B cell (primary cell): ENCODE data around the gene EHD1. TPM values are rescaled to one million over a fixed set of nuclear protein-coding genes. Genes with fewer than 3 reads are reported as not detected.

ENCODE experiments used
- ATAC-seq: fragments of 200-7000 bp; cut with Tn5 transposase; one replicate; pipeline ENCODE4 v1.10.0; 2021; ENCODE audit warnings: low read depth, mild to moderate bottlenecking, moderate number of reproducible peaks, moderate library complexity
- CTCF ChIA-PET: fragments of 350-600 bp; sonication (Branson Sonifier 250); formaldehyde crosslinking; loops from one replicate; lab custom pipeline; 2021; ENCODE audit warnings: antibody characterized with exemption, inconsistent platforms; lab: Charles Lee
- POLR2A ChIA-PET: fragments of 350-600 bp; sonication (Branson Sonifier 250); formaldehyde crosslinking; loops from one replicate; lab custom pipeline; 2021; ENCODE audit warnings: antibody characterized with exemption; lab: Charles Lee
- DNase-seq: peaks from one replicate; pipeline ENCODE4 v3.0.0; 2013
- H2AFZ ChIP-seq: 2 replicates; pipeline ENCODE4 v1.6.1; 2012; ENCODE audit warnings: mild to moderate bottlenecking, low read depth, low read length; ENCODE audit not compliant: insufficient read depth, poor library complexity, severe bottlenecking
- H3K27ac ChIP-seq, 2 donors: 1 replicate in 1 of 2; 2 replicates in 1 of 2; pipeline ENCODE4 v1.5.1; 2012 to 2013; ENCODE audit warnings: low read length in 2 of 2, mild to moderate bottlenecking in 2 of 2, moderate library complexity in 1 of 2
- H3K27me3 ChIP-seq, 4 experiments: fragments of 200-600 bp in 1 of 4; sonication (generic) in 1 of 4; replicated peaks in 1 of 4; 1 replicate in 2 of 4; 2 replicates in 2 of 4; pipeline versions ENCODE4 v1.6.1 to v1.7.0; 2013 to 2016; ENCODE audit warnings: low read length in 3 of 4, mild to moderate bottlenecking in 2 of 4, mixed read lengths in 1 of 4, moderate library complexity in 1 of 4; ENCODE audit not compliant: insufficient read depth in 4 of 4, control insufficient read depth in 3 of 4; ENCODE audit errors: control extremely low read depth in 1 of 4
- H3K36me3 ChIP-seq, 2 experiments: replicated peaks in 1 of 2; 1 replicate in 1 of 2; 2 replicates in 1 of 2; pipeline versions ENCODE4 v1.6.1 to v1.7.1; 2013; ENCODE audit warnings: low read length in 1 of 2; ENCODE audit not compliant: insufficient read depth in 2 of 2, control insufficient read depth in 1 of 2; ENCODE audit errors: control extremely low read depth in 1 of 2, extremely low read depth in 1 of 2
- H3K4me1 ChIP-seq, 2 donors: fragments of 200-600 bp in 1 of 2; sonication (generic) in 1 of 2; 1 replicate in 1 of 2; 2 replicates in 1 of 2; pipeline versions ENCODE4 v1.5.1 to v1.6.1; 2013 to 2017; ENCODE audit warnings: low read length in 2 of 2; ENCODE audit not compliant: control insufficient read depth in 2 of 2, insufficient read depth in 2 of 2
- H3K4me2 ChIP-seq: replicated peaks from 2 replicates; pipeline ENCODE3; 2012; ENCODE audit warnings: mild to moderate bottlenecking, low read depth, low read length; ENCODE audit not compliant: poor library complexity, severe bottlenecking
- H3K4me3 ChIP-seq, 5 experiments: fragments of 200-600 bp in 1 of 5; sonication (generic) in 1 of 5; 1 replicate in 3 of 5; 2 replicates in 2 of 5; pipeline versions ENCODE4 v1.5.1 to v1.7.0; 2011 to 2016; ENCODE audit warnings: low read length in 4 of 5, mild to moderate bottlenecking in 4 of 5, low read depth in 2 of 5, control low read depth in 1 of 5, moderate library complexity in 1 of 5; ENCODE audit not compliant: insufficient read depth in 1 of 5; ENCODE audit errors: control extremely low read depth in 1 of 5, extremely low read depth in 1 of 5
- H3K79me2 ChIP-seq: fragments of 200-600 bp; sonication (generic); one replicate; pipeline ENCODE4 v1.6.0; 2016; ENCODE audit warnings: low read length; ENCODE audit not compliant: control insufficient read depth, insufficient read depth
- H3K9ac ChIP-seq: fragments of 200-600 bp; sonication (generic); 2 replicates; pipeline ENCODE4 v1.6.1; 2017; ENCODE audit warnings: mild to moderate bottlenecking, low read length, moderate library complexity
- H3K9me3 ChIP-seq, 3 donors: one replicate each; pipeline versions ENCODE4 v1.6.1 to v1.7.1; 2013; ENCODE audit warnings: low read length in 2 of 3; ENCODE audit not compliant: control insufficient read depth in 2 of 3, insufficient read depth in 1 of 3; ENCODE audit errors: control extremely low read depth in 1 of 3
- H4K20me1 ChIP-seq: 2 replicates; pipeline ENCODE4 v1.6.0; 2012; ENCODE audit warnings: mild to moderate bottlenecking, low read length; ENCODE audit not compliant: insufficient read depth, control insufficient read depth, poor library complexity, severe bottlenecking
- H3K27ac Mint-ChIP-seq: one replicate; pipeline ENCODE4 v1.8.0; 2021; ENCODE audit warnings: mixed read lengths
- H3K27me3 Mint-ChIP-seq: one replicate; pipeline ENCODE4 v1.8.0; 2021; ENCODE audit warnings: mixed read lengths
- H3K4me1 Mint-ChIP-seq: one replicate; pipeline ENCODE4 v1.8.0; 2021; ENCODE audit warnings: mixed read lengths
- H3K4me3 Mint-ChIP-seq: one replicate; pipeline ENCODE4 v1.8.0; 2021; ENCODE audit warnings: mixed read lengths
- H3K9me3 Mint-ChIP-seq: one replicate; pipeline ENCODE4 v1.8.0; 2022; ENCODE audit warnings: mixed read lengths; ENCODE audit not compliant: insufficient read depth
- EZH2 ChIP-seq: IDR thresholded peaks from 2 replicates; pipeline ENCODE4 v1.6.1; 2012; ENCODE audit warnings: borderline replicate concordance, low read depth, mild to moderate bottlenecking, moderate library complexity, low read length; ENCODE audit not compliant: insufficient read depth, poor library complexity, severe bottlenecking
- WGBS: methylation state at CpG from one replicate; pipeline ENCODE4 v1.1.5; 2013; ENCODE audit warnings: missing lambda C conversion rate; ENCODE audit not compliant: insufficient coverage; 5-methylcytosine and 5-hydroxymethylcytosine counted together
- intact Hi-C: fragments of 100-400 bp; cut with micrococcal nuclease; formaldehyde crosslinking; loops from one replicate; pipeline ENCODE4 v1.10.0; 2022
- polyA plus RNA-seq: library from polyadenylated mRNA; depleted of rRNA; stranded (reverse); fragments of >200 nt; gene quantifications from 2 replicates; pipeline ENCODE4 v1.2.3, GENCODE V29; 2012
- total RNA-seq, 2 donors: library from RNA; stranded (reverse); fragments of 120-200 nt in 1 of 2; gene quantifications; 1 replicate in 1 of 2; 2 replicates in 1 of 2; pipeline versions ENCODE4 v1.2.3 to v1.2.4, GENCODE V29; 2013 to 2022
- TF ChIP-seq, protein P1 (sequence below): fragments of 200-600 bp; IDR thresholded peaks from one replicate; pipeline ENCODE4 v1.8.0; 2022; ENCODE audit warnings: antibody characterized with exemption, mild to moderate bottlenecking

Gene EHD1
- total and polyA plus RNA-seq, 2 donors (not counting 1 experiment from before 2014, with no cell fraction given), result 208 to 280 TPM

DNA sequence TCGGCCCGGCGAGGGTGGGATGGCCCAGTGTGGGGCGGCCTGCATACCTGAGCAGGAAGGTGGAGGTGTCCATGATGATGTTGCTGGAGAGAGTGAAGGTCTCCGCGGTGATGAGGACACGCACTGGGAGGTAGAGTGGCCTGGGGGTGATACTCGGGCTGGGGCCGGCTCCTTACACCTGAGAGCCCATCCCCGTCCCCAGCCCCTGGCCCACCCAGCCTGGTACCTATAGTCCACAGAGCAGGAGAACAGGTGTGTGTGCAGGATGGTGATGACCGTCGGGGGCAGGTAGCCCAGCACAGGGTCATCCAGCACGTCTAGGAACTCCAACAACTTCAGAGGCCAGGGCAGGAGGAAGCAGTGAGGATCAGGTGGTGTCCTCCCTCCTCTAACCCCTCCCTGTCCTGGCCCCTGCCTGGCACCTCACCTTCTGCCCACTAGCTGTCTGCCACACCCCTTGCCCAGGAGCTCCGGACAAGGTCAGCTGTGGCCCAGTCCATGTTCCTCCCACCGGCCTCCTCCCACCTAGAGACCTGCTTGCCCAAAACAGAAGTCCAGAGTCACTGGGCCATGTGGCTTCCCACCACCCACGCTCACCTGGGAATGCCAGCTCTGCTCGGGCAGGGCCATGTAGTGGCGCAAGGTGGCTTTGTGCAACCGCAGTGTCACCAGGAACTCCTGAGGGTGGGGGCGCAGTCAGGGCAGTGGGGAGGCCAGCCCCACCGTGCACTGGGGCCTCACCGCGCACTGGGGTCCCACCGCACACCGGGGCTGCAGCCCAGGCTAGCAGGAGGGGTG, 27.3 kb upstream of the EHD1 start:
- intact Hi-C loops, result no loop called here
- H2AFZ ChIP-seq, result no peak overlapping the region
- Mint-ChIP-seq H3K9me3 (no peaks in the 10 kb centered on the region), H3K27ac (no peak overlapping the region), H3K4me3 (no peak overlapping the region), H3K4me1 (no peaks in the 10 kb centered on the region), H3K27me3 (no peaks in the 10 kb centered on the region)
- no peaks in the 10 kb centered on the region for H3K9me3 ChIP-seq
- CTCF ChIA-PET, result interaction anchor here (0.5 kb wide), 1 partner anchor 549 kb away, joined by 3 read pairs; no protein-coding TSS in a partner anchor
- TF ChIP-seq, protein P1, sequence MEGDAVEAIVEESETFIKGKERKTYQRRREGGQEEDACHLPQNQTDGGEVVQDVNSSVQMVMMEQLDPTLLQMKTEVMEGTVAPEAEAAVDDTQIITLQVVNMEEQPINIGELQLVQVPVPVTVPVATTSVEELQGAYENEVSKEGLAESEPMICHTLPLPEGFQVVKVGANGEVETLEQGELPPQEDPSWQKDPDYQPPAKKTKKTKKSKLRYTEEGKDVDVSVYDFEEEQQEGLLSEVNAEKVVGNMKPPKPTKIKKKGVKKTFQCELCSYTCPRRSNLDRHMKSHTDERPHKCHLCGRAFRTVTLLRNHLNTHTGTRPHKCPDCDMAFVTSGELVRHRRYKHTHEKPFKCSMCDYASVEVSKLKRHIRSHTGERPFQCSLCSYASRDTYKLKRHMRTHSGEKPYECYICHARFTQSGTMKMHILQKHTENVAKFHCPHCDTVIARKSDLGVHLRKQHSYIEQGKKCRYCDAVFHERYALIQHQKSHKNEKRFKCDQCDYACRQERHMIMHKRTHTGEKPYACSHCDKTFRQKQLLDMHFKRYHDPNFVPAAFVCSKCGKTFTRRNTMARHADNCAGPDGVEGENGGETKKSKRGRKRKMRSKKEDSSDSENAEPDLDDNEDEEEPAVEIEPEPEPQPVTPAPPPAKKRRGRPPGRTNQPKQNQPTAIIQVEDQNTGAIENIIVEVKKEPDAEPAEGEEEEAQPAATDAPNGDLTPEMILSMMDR, result no peak
- TF ChIP-seq EZH2, result no peak
- no peak overlapping the region for H3K27ac ChIP-seq
- H3K9ac ChIP-seq, result no peak overlapping the region
- DNase-seq (no peak), ATAC-seq (peak; percentile 17)
- POLR2A ChIA-PET, result no interaction called here
- peaks cover 0 to 65% of the 10 kb centered on the region in 2 experiments for H3K36me3 ChIP-seq
- H3K4me2 ChIP-seq, result no peak overlapping the region
- H4K20me1 ChIP-seq, result no peaks in the 10 kb centered on the region
- 94% methylated on average over 25 of the region's 25 CpGs for WGBS
- no peaks in the 10 kb centered on the region for H3K79me2 ChIP-seq
- H3K27me3 ChIP-seq, result no peaks in the 10 kb centered on the region
- H3K4me1 ChIP-seq, result no peaks in the 10 kb centered on the region
- H3K4me3 ChIP-seq, result no peak overlapping the region

DNA sequence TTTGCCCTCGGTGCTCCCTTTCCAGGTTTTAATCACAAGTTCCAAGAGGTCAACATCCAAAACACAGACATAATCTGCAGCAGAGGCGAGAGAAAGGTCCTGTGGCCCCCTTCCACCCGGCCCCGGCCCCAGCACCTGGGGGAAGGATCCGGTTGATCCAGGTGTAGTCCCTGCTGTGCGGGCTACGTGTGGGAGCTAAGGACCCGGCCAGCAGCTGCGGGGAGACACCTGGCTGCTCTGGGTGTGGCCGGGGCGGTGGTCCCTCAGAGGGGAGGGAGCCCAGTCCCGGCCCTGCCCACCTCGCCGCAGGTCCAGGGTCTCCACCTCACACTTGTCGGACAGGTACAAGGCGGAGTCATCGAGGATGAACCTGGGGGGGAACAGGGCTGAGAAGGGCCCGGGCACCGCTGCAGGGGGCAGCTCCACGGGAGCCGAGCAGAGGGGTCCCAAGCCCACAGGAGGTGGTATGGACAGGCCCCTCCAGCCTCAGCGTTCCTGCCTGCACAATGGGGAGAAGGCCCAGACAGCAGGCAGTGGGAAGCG, 24.9 kb upstream of the EHD1 start:
- Histone ChIP-seq H3K4me2 (no peak overlapping the region), H3K36me3 (peaks cover 0 to 47% of the 10 kb centered on the region in 2 experiments), H4K20me1 (no peaks in the 10 kb centered on the region), H3K9ac (no peak overlapping the region), H3K27ac (no peak overlapping the region), H2AFZ (no peak overlapping the region), H3K4me3 (no peak overlapping the region), H3K4me1 (no peaks in the 10 kb centered on the region), H3K79me2 (no peaks in the 10 kb centered on the region), H3K27me3 (no peaks in the 10 kb centered on the region), H3K9me3 (no peaks in the 10 kb centered on the region)
- DNase-seq (no peak), ATAC-seq (no peak)
- WGBS, result 98% methylated on average over 23 of the region's 23 CpGs
- Mint-ChIP-seq H3K4me3 (no peak overlapping the region), H3K27me3 (no peaks in the 10 kb centered on the region), H3K4me1 (peaks cover 3% of the 10 kb centered on the region), H3K9me3 (no peaks in the 10 kb centered on the region), H3K27ac (no peak overlapping the region)
- POLR2A ChIA-PET, result no interaction called here
- intact Hi-C loops, result no loop called here
- TF ChIP-seq, protein P1, result no peak
- TF ChIP-seq EZH2, result no peak
- CTCF ChIA-PET, result interaction anchor here (1.3 kb wide), 1 partner anchor 55 kb away, joined by 3 read pairs; no protein-coding TSS in a partner anchor
